ENCODE measurements around the gene ADAMTS2.

The ADAMTS2 gene

GRCh38 chr5:179343021-179343718, 2.1 kb downstream of the ADAMTS2 start:
- no peak for DNase-seq

- DNase-seq: no peak
Measured at GRCh38 chr5:179342577-179342976, 2.7 kb downstream of the ADAMTS2 start.

- DNase-seq: no peak
Measured at GRCh38 chr5:179340465-179340864, 4.8 kb downstream of the ADAMTS2 start.

- DNase-seq: no peak
Measured at GRCh38 chr5:179339996-179340395, 5.3 kb downstream of the ADAMTS2 start.

- DNase-seq: no peak
Measured at GRCh38 chr5:179339081-179339480, 6.2 kb downstream of the ADAMTS2 start.

- DNase-seq: no peak
Measured at GRCh38 chr5:179337796-179338676, 7.2 kb downstream of the ADAMTS2 start.

GRCh38 chr5:179336871-179337795, 8.1 kb downstream of the ADAMTS2 start:
- no peak for DNase-seq

GRCh38 chr5:179336126-179336870, 9.0 kb downstream of the ADAMTS2 start:
- no peak for DNase-seq

GRCh38 chr5:179333796-179334761, 11.2 kb downstream of the ADAMTS2 start:
- DNase-seq: no peak

GRCh38 chr5:179332741-179333290, 12.4 kb downstream of the ADAMTS2 start:
- no peak for DNase-seq

- DNase-seq: no peak
Measured at GRCh38 chr5:179331591-179332375, 13.5 kb downstream of the ADAMTS2 start.

- DNase-seq: no peak
Measured at GRCh38 chr5:179330186-179330900, 14.9 kb downstream of the ADAMTS2 start.

- DNase-seq: no peak
Measured at GRCh38 chr5:179328291-179328690, 17.0 kb downstream of the ADAMTS2 start.

- DNase-seq: no peak
Measured at GRCh38 chr5:179327021-179327735, 18.1 kb downstream of the ADAMTS2 start.

GRCh38 chr5:179326122-179326927, 18.9 kb downstream of the ADAMTS2 start:
- DNase-seq: no peak

GRCh38 chr5:179325296-179326031, 19.8 kb downstream of the ADAMTS2 start:
- DNase-seq: no peak

GRCh38 chr5:179324760-179325295, 20.4 kb downstream of the ADAMTS2 start:
- DNase-seq: no peak

Data from inflammatory macrophage treated with lipopolysaccharide for 1 hour (primary cell).